ENCODE measurements around the gene IFI44.

The IFI44 gene

GRCh38 chr1:78665809-78666208 is 16.2 kb downstream of the IFI44 start:
- DNase-seq (ENCODE audit: low read depth), result no peak
- TF ChIP-seq CTCF (IDR thresholded peaks at IDR 0.05; ENCODE audit: insufficient read depth, low read depth, low read length, missing control alignments), result no peak
- H3K4me3 ChIP-seq (ENCODE audit: low read length), result no peak overlapping the region

GRCh38 chr1:78667939-78668338 is 18.3 kb downstream of the IFI44 start:
- DNase-seq (ENCODE audit: low read depth), result no peak
- no peak overlapping the region for H3K4me3 ChIP-seq (ENCODE audit: low read length)
- no peak for TF ChIP-seq CTCF (IDR thresholded peaks at IDR 0.05; ENCODE audit: insufficient read depth, low read depth, low read length, missing control alignments)

GRCh38 chr1:78668427-78668826 is 18.8 kb downstream of the IFI44 start:
- H3K4me3 ChIP-seq (ENCODE audit: low read length), result no peak overlapping the region
- no peak for DNase-seq (ENCODE audit: low read depth)
- no peak for TF ChIP-seq CTCF (IDR thresholded peaks at IDR 0.05; ENCODE audit: insufficient read depth, low read depth, low read length, missing control alignments)

- no peak for TF ChIP-seq CTCF (IDR thresholded peaks at IDR 0.05; ENCODE audit: insufficient read depth, low read depth, low read length, missing control alignments)
- peak; percentile 80 for DNase-seq (ENCODE audit: low read depth)
- no peak overlapping the region for H3K4me3 ChIP-seq (ENCODE audit: low read length)
Observed at GRCh38 chr1:78672428-78672827, 22.8 kb downstream of the IFI44 start.

GRCh38 chr1:78673120-78673519 is 23.5 kb downstream of the IFI44 start:
- TF ChIP-seq CTCF (IDR thresholded peaks at IDR 0.05; ENCODE audit: insufficient read depth, low read depth, low read length, missing control alignments), result no peak
- H3K4me3 ChIP-seq (ENCODE audit: low read length), result no peak overlapping the region
- DNase-seq (ENCODE audit: low read depth), result peak; percentile 34

- peak; percentile 71 for TF ChIP-seq CTCF (IDR thresholded peaks at IDR 0.05; ENCODE audit: insufficient read depth, low read depth, low read length, missing control alignments)
- DNase-seq (ENCODE audit: low read depth), result peak; percentile 77
- H3K4me3 ChIP-seq (ENCODE audit: low read length), result no peak overlapping the region
Observed at GRCh38 chr1:78676347-78676982, 26.8 kb downstream of the IFI44 start.

- no peak for TF ChIP-seq CTCF (IDR thresholded peaks at IDR 0.05; ENCODE audit: insufficient read depth, low read depth, low read length, missing control alignments)
- H3K4me3 ChIP-seq (ENCODE audit: low read length), result no peak overlapping the region
- DNase-seq (ENCODE audit: low read depth), result no peak
Observed at GRCh38 chr1:78676993-78677392, 27.4 kb downstream of the IFI44 start.

Measured in epithelial cell of esophagus (primary cell).